ENCODE measurements around the gene APOBEC3A. TPM values are rescaled to one million over a fixed set of nuclear protein-coding genes. Genes with fewer than 3 reads are reported as not detected.

The APOBEC3A gene
- total and polyA plus RNA-seq, 2 of the 8 experiments (the other 6 are each of a cell fraction or from before 2014, with no cell fraction given) = not detected

DNA sequence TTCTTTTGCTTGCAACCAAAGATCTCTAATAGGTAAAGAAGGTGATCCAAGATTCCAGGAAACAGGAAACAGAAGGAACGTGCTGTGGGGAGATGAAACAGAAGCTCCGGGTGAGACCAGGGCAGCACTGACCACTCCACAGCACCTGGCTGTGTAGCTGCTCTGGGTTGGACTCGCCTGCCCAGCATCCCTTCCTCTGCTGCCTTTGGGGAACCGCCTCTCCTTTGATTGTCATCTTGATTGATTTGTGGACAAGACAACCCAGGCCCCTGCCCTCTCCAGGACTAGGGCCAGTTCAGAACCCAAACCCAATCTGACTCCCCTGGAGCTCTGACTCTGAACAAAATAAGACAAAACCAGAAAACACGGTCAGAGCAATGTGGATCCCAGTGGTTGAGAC is 14.7 kb upstream of the APOBEC3A start:
- no peak overlapping the region for H3K4ac ChIP-seq (replicated peaks; ENCODE audit: insufficient read length, low read depth, low read length)
- no peak overlapping the region for H2BK15ac ChIP-seq (ENCODE audit: low read length)
- no peak overlapping the region for H3K18ac ChIP-seq (ENCODE audit: extremely low read depth, low read length)
- no peaks in the 10 kb centered on the region for H3K23me2 ChIP-seq (ENCODE audit: low read depth, low read length)
- no peaks in the 10 kb centered on the region for H3K79me1 ChIP-seq (ENCODE audit: low read depth, low read length)
- H3K9me3 ChIP-seq (ENCODE audit: insufficient read depth in 2 of 2, low read depth in 1 of 2, low read length in 1 of 2) = no peaks in the 10 kb centered on the region
- H3K27me3 ChIP-seq (replicated peaks in 1 of 4; ENCODE audit: control insufficient read depth in 3 of 4, extremely low read depth in 1 of 4, insufficient read depth in 3 of 4, low read length in 3 of 4) = peaks cover 0 to 3% (median 0%) of the 10 kb centered on the region in 4 experiments; a peak in 2 of 7 replicates
- H2BK12ac ChIP-seq (ENCODE audit: low read depth, low read length) = no peak overlapping the region
- no peak for DNase-seq (ENCODE audit: low read depth in 1 of 2, low spot score in 2 of 2)
- H3K4me2 ChIP-seq (ENCODE audit: insufficient read depth in 1 of 2, low read depth in 2 of 2, low read length in 2 of 2) = no peak overlapping the region
- POLR2A ChIA-PET (ENCODE audit: partially characterized antibody) = interaction anchor here (2.1 kb wide), 1 partner anchor 10 kb away, joined by 6 read pairs; no protein-coding TSS in a partner anchor
- CTCF ChIA-PET (ENCODE audit: partially characterized antibody) = interaction anchor here (1.1 to 2.2 kb wide), 8 partner anchors 9 to 192 kb away, joined by 3 to 13 read pairs (median 4); no protein-coding TSS in a partner anchor
- WGBS, 2 experiments (ENCODE audit: extremely low coverage in 1 of 2, insufficient coverage in 1 of 2, insufficient read length in 1 of 2, insufficient replicate concordance in 2 of 2, low coverage in 1 of 2, low lambda C conversion rate in 2 of 2, missing lambda C conversion rate in 1 of 2) = 94% methylated on average over 5 of the region's 5 CpGs; no CpG with 5 or more reads in 1 of the 2 experiments
- H3K79me2 ChIP-seq (ENCODE audit: control insufficient read depth in 1 of 2, insufficient read depth in 2 of 2, low read length in 2 of 2) = no peaks in the 10 kb centered on the region
- no peak overlapping the region for H2BK5ac ChIP-seq (ENCODE audit: low read depth, low read length)
- H3K56ac ChIP-seq (replicated peaks; ENCODE audit: insufficient read length, low read depth, low read length) = no peak overlapping the region
- no peaks in the 10 kb centered on the region for H3K36me3 ChIP-seq (ENCODE audit: control insufficient read depth in 2 of 4, insufficient read depth in 4 of 4, low read length in 3 of 4)
- no peak overlapping the region for H3K9ac ChIP-seq (replicated peaks in 1 of 4; ENCODE audit: extremely low read depth in 1 of 4, low read depth in 3 of 4, low read length in 3 of 4)
- no peak overlapping the region for H3K14ac ChIP-seq (ENCODE audit: insufficient read length)
- FAIRE-seq = no peak
- H2BK120ac ChIP-seq (replicated peaks; ENCODE audit: low read depth, low read length) = no peak overlapping the region
- H4K20me1 ChIP-seq (replicated peaks in 1 of 2; ENCODE audit: control insufficient read depth in 1 of 2, insufficient read depth in 2 of 2, low read length in 2 of 2) = peaks cover 0 to under 1% of the 10 kb centered on the region in 2 experiments
- no peak overlapping the region for H3K27ac ChIP-seq (ENCODE audit: low read depth, low read length)
- no peak overlapping the region for H4K5ac ChIP-seq (ENCODE audit: insufficient read length, low read depth, low read length)
- no peak overlapping the region for H2BK20ac ChIP-seq (ENCODE audit: low read length)
- H2AFZ ChIP-seq (ENCODE audit: low read length) = peak overlapping the region; percentile 43; the same call in 1 of the 2 replicates
- H3K4me3 ChIP-seq (ENCODE audit: extremely low read depth in 1 of 4, insufficient read depth in 2 of 4, low read depth in 3 of 4, low read length in 4 of 4) = no peak overlapping the region
- no peak overlapping the region for H4K8ac ChIP-seq (ENCODE audit: extremely low read depth, insufficient read depth, low read length)
- no peak overlapping the region for H2AK5ac ChIP-seq (ENCODE audit: low read depth, low read length)
- no peak overlapping the region for H3K23ac ChIP-seq (ENCODE audit: insufficient read length)
- no peak overlapping the region for H4K91ac ChIP-seq (replicated peaks; ENCODE audit: insufficient read length, low read length)
- H3K4me1 ChIP-seq (replicated peaks in 1 of 4; ENCODE audit: control insufficient read depth in 3 of 4, insufficient read depth in 4 of 4, low read length in 3 of 4) = peaks cover 0 to 2% (median 0%) of the 10 kb centered on the region in 4 experiments; a peak in 4 of 7 replicates
- no peak for TF ChIP-seq KDM5A (IDR thresholded peaks at IDR 0.05; ENCODE audit: low read length)
- no peak for TF ChIP-seq JUN (IDR thresholded peaks at IDR 0.05; ENCODE audit: low read depth, low read length)
- no peak for TF ChIP-seq CREB1 (IDR thresholded peaks at IDR 0.05)
- no peak for TF ChIP-seq BRCA1 (IDR thresholded peaks at IDR 0.05; ENCODE audit: low read depth, low read length)
- TF ChIP-seq CTBP2 (IDR thresholded peaks at IDR 0.05; ENCODE audit: borderline replicate concordance, insufficient read depth, insufficient read length, low read length) = no peak
- TF ChIP-seq, protein P1, sequence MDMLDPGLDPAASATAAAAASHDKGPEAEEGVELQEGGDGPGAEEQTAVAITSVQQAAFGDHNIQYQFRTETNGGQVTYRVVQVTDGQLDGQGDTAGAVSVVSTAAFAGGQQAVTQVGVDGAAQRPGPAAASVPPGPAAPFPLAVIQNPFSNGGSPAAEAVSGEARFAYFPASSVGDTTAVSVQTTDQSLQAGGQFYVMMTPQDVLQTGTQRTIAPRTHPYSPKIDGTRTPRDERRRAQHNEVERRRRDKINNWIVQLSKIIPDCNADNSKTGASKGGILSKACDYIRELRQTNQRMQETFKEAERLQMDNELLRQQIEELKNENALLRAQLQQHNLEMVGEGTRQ (IDR thresholded peaks at IDR 0.05; ENCODE audit: low read length) = no peak
- no peak for TF ChIP-seq TAF1 (IDR thresholded peaks at IDR 0.05; ENCODE audit: low read depth, low read length)
- TF ChIP-seq HDAC6 (IDR thresholded peaks at IDR 0.05; ENCODE audit: low read depth, low read length) = no peak
- TF ChIP-seq CBX5 (IDR thresholded peaks at IDR 0.05; ENCODE audit: low read depth, low read length) = no peak
- TF ChIP-seq KDM1A (IDR thresholded peaks at IDR 0.05; ENCODE audit: borderline replicate concordance, low read length) = no peak
- TF ChIP-seq JUND (IDR thresholded peaks at IDR 0.05; ENCODE audit: low read length) = no peak
- TF ChIP-seq GABPA (IDR thresholded peaks at IDR 0.05; ENCODE audit: borderline replicate concordance, insufficient read depth, low read length) = no peak
- TF ChIP-seq NRF1 (IDR thresholded peaks at IDR 0.05; ENCODE audit: low read depth, low read length) = no peak
- no peak for TF ChIP-seq TEAD4 (IDR thresholded peaks at IDR 0.05; ENCODE audit: low read depth, low read length)
